HCT116 (cell line): ENCODE data around the gene LHX4. TPM values are rescaled to one million over a fixed set of nuclear protein-coding genes. Genes with fewer than 3 reads are reported as not detected.

Source experiments
- ATAC-seq: fragments of 200-7000 bp; cut with Tn5 transposase; 2 replicates; pipeline ENCODE4 v1.9.1; 2020; ENCODE audit warnings: mild to moderate bottlenecking, moderate library complexity
- BruUV-seq: library from RNA; stranded (reverse); fragments of 400-500 nt; replicated peaks from 2 replicates; lab custom pipeline; 2021; lab: Mats Ljungman, UMichigan
- CTCF ChIA-PET: fragments of 300-600 bp; sonication (Branson Sonifier 250); formaldehyde crosslinking; loops from one replicate; lab custom pipeline; 2021; ENCODE audit warnings: antibody characterized with exemption; lab: Charles Lee
- POLR2A ChIA-PET: fragments of 300-600, 350-600 bp; sonication (Branson Sonifier 250); formaldehyde crosslinking; loops from one replicate; lab custom pipeline; 2021; ENCODE audit warnings: antibody characterized with exemption; lab: Charles Lee
- RAD21 ChIA-PET, 2 experiments: fragments of 300-600 bp; sonication (Branson Sonifier 250); formaldehyde crosslinking; loops; one replicate each; lab custom pipeline; 2023; ENCODE audit warnings: low total read pairs in 2 of 2; ENCODE audit not compliant: uncharacterized antibody in 2 of 2, unreplicated experiment in 2 of 2, low non-redundant PET in 1 of 2; lab: Charles Lee
- DNase-seq: peaks from one replicate; pipeline ENCODE4 v3.0.0-alpha.2; 2010; ENCODE audit warnings: low read depth, low spot score
- H2AFZ ChIP-seq: fragments of 200-600 bp; shearing (Covaris generic), sonication (generic); 2 replicates; pipeline ENCODE4 v1.6.1; 2017; ENCODE audit warnings: low read depth, mixed run types, mixed read lengths, antibody characterized with exemption, low read length; ENCODE audit not compliant: poor library complexity, severe bottlenecking
- H3K27ac ChIP-seq: 2 replicates; pipeline ENCODE4 v1.5.1; 2012; ENCODE audit warnings: low read depth, low read length
- H3K27me3 ChIP-seq: fragments of 200-600 bp; sonication (generic); 2 replicates; pipeline ENCODE4 v1.6.1; 2016; ENCODE audit warnings: mixed run types, low read length, mixed read lengths; ENCODE audit not compliant: insufficient read depth
- H3K36me3 ChIP-seq, 2 experiments: fragments of 200-500 bp in 1 of 2; fragments of 200-600 bp in 1 of 2; sonication (Bioruptor generic) in 1 of 2; sonication (generic) in 1 of 2; 2 replicates each; pipeline versions ENCODE4 v1.5.1 to v1.6.1; 2014 to 2016; ENCODE audit warnings: low read length in 2 of 2, inconsistent platforms in 1 of 2, mixed read lengths in 1 of 2, mixed run types in 1 of 2; ENCODE audit not compliant: insufficient read depth in 2 of 2, control insufficient read depth in 1 of 2
- H3K4me1 ChIP-seq, 2 experiments: fragments of 200-600 bp in 1 of 2; sonication (generic) in 1 of 2; 2 replicates each; pipeline versions ENCODE4 v1.5.1 to v1.6.1; 2012 to 2017; ENCODE audit warnings: low read length in 2 of 2, inconsistent platforms in 1 of 2, mild to moderate bottlenecking in 1 of 2, mixed read lengths in 1 of 2, mixed run types in 1 of 2, moderate library complexity in 1 of 2; ENCODE audit not compliant: insufficient read depth in 2 of 2, control insufficient read depth in 1 of 2
- H3K4me2 ChIP-seq: fragments of 200-600 bp; sonication (generic); 2 replicates; pipeline ENCODE4 v1.6.1; 2017; ENCODE audit warnings: mixed run types, low read length, mixed read lengths
- H3K4me3 ChIP-seq, 2 experiments: fragments of 200-600 bp in 1 of 2; sonication (generic) in 1 of 2; replicated peaks in 1 of 2; 2 replicates each; pipeline ENCODE4 v1.5.1; 2011 to 2016; ENCODE audit warnings: low read length in 2 of 2, control low read depth in 1 of 2, low read depth in 1 of 2, mild to moderate bottlenecking in 1 of 2, mixed read lengths in 1 of 2, mixed run types in 1 of 2
- H3K79me2 ChIP-seq: fragments of 200-600 bp; sonication (generic); 2 replicates; pipeline ENCODE4 v1.6.1; 2017; ENCODE audit warnings: mild to moderate bottlenecking, mixed run types, low read length, moderate library complexity, mixed read lengths; ENCODE audit not compliant: insufficient read depth
- H3K9ac ChIP-seq: fragments of 200-600 bp; sonication (generic); 2 replicates; pipeline ENCODE4 v1.6.1; 2016; ENCODE audit warnings: low read length, mixed read lengths
- H3K9me2 ChIP-seq: fragments of 200-600 bp; sonication (generic), shearing (Covaris generic); 2 replicates; pipeline ENCODE4 v1.6.1; 2017; ENCODE audit warnings: mixed run types, mild to moderate bottlenecking, moderate library complexity; ENCODE audit not compliant: insufficient read depth
- H3K9me3 ChIP-seq, 2 experiments: fragments of 200-500 bp in 1 of 2; fragments of 200-600 bp in 1 of 2; sonication (Bioruptor generic) in 1 of 2; sonication (generic) in 1 of 2; 2 replicates each; pipeline ENCODE4 v1.6.1; 2014 to 2017; ENCODE audit warnings: low read length in 2 of 2, mixed read lengths in 2 of 2, inconsistent platforms in 1 of 2, low read depth in 1 of 2, mild to moderate bottlenecking in 1 of 2, mixed run types in 1 of 2, moderate library complexity in 1 of 2; ENCODE audit not compliant: control insufficient read depth in 1 of 2, insufficient read depth in 1 of 2
- H4K20me1 ChIP-seq: fragments of 200-600 bp; sonication (generic), shearing (Covaris generic); 2 replicates; pipeline ENCODE4 v1.6.1; 2017; ENCODE audit warnings: mixed run types, mild to moderate bottlenecking, moderate library complexity; ENCODE audit not compliant: insufficient read depth
- CBX3 ChIP-seq: IDR thresholded peaks from 2 replicates; pipeline ENCODE4 v1.6.1; 2012; ENCODE audit warnings: low read depth
- CEBPB ChIP-seq: IDR thresholded peaks from 2 replicates; pipeline ENCODE4 v1.6.1; 2012; ENCODE audit warnings: low read depth
- EGR1 ChIP-seq: IDR thresholded peaks from 2 replicates; pipeline ENCODE4 v1.6.1; 2012; ENCODE audit warnings: low read depth
- ELF1 ChIP-seq: IDR thresholded peaks from 2 replicates; pipeline ENCODE4 v1.6.1; 2012; ENCODE audit warnings: low read depth, borderline replicate concordance
- EZH2 ChIP-seq: fragments of 200-600 bp; sonication (generic); IDR thresholded peaks from 2 replicates; pipeline ENCODE4 v1.6.1; 2017; ENCODE audit warnings: antibody characterized with exemption, mixed run types
- FOSL1 ChIP-seq: IDR thresholded peaks from 2 replicates; pipeline ENCODE4 v1.6.1; 2012; ENCODE audit warnings: low read depth
- JUND ChIP-seq: IDR thresholded peaks from 2 replicates; pipeline ENCODE4 v1.6.1; 2012
- POLR2A ChIP-seq: IDR thresholded peaks from 2 replicates; pipeline ENCODE4 v1.7.0; 2011; ENCODE audit warnings: borderline replicate concordance; ENCODE audit not compliant: insufficient read depth, insufficient read length; ENCODE audit errors: extremely low read depth
- POLR2AphosphoS5 ChIP-seq: IDR thresholded peaks from 2 replicates; pipeline ENCODE4 v1.6.1; 2011; ENCODE audit warnings: mild to moderate bottlenecking, low read depth, low read length, moderate library complexity
- SIN3A ChIP-seq: IDR thresholded peaks from 2 replicates; pipeline ENCODE4 v1.6.1; 2012; ENCODE audit warnings: low read depth
- SP1 ChIP-seq: IDR thresholded peaks from 2 replicates; pipeline ENCODE4 v1.6.1; 2012; ENCODE audit warnings: low read depth
- SRF ChIP-seq: IDR thresholded peaks from 2 replicates; pipeline ENCODE4 v1.6.1; 2012; ENCODE audit warnings: low read depth
- TCF7L2 ChIP-seq: IDR thresholded peaks from 2 replicates; pipeline ENCODE4 v1.7.0; 2011; ENCODE audit warnings: borderline replicate concordance, inconsistent platforms; ENCODE audit not compliant: insufficient read depth, insufficient read length; ENCODE audit errors: extremely low read depth
- YY1 ChIP-seq: IDR thresholded peaks from 2 replicates; pipeline ENCODE4 v1.6.1; 2011; ENCODE audit warnings: low read length, low read depth, moderate library complexity, mild to moderate bottlenecking; ENCODE audit not compliant: insufficient replicate concordance; ENCODE audit errors: extremely low read depth
- ZFX ChIP-seq: fragments of 450-650 bp; IDR thresholded peaks from 2 replicates; pipeline ENCODE4 v1.6.1; 2017
- ZNF274 ChIP-seq: fragments of 200-500 bp; sonication (Bioruptor generic); IDR thresholded peaks from 2 replicates; pipeline ENCODE4 v1.6.1; 2014; ENCODE audit warnings: mild to moderate bottlenecking, low read depth, low read length, inconsistent platforms
- intact Hi-C: fragments of 100-400 bp; cut with micrococcal nuclease; formaldehyde crosslinking; loops from 2 replicates; pipeline ENCODE4 v1.10.0; 2022
- total RNA-seq: library from RNA; stranded (reverse); gene quantifications from one replicate; pipeline ENCODE4 v1.2.1, GENCODE V29; 2021; ENCODE audit not compliant: unreplicated experiment
- TF ChIP-seq, protein P1 (sequence below): IDR thresholded peaks from 2 replicates; pipeline ENCODE4 v1.6.1; 2012
- TF ChIP-seq, protein P2 (sequence below): IDR thresholded peaks from 2 replicates; pipeline ENCODE4 v1.6.1; 2012
- TF ChIP-seq, protein P3 (sequence below): IDR thresholded peaks from 2 replicates; pipeline ENCODE4 v1.6.1; 2011; ENCODE audit warnings: mild to moderate bottlenecking, low read length, moderate library complexity; ENCODE audit not compliant: insufficient replicate concordance; ENCODE audit errors: extremely low read depth

LHX4 gene
- total RNA-seq, 1 experiment from 2014 or later = 0.44 TPM

DNA sequence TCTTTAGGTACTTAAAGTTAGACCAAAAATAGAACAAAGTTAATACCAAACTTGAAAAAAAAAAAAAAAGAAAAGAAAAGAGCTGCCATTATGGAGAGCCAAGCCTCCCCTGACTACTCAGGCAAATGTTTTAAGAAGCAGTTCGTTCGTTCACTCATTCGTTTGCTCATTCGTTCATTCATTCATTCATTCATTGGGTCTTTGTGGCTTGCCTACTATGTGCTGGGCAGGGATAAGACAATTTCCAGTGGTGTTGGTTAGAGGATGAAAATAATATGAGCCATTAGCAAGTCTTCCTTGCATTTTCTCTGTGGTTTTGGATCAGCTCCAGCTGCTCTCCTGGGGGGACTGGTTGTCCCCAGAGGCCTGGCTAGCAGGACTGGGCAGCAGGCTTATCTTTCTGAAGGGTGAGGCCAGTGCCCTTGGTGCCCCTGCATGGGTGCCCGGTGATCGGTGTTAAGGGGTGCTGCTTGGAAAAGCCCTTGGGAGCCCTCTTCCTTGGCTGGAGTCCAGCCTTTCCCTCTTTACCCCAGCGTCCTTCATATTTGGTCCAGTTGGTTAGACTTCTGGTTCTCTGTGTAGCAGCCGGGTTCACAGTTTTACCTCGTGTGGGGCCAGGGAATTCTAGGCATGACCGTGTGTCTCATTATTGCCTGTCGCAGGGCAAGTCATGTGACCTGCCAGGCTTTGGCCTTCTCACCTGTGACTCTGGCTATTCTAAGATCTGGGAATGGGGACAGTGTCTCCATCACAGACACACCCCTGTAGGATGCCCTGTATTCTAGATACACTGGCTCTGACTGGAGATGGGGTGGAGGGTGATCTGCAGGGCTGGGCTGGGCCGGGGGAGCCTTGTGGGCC is 32.8 kb downstream of the LHX4 start:
- Histone ChIP-seq H3K4me1 (peaks cover 0 to 3% of the 10 kb centered on the region in 2 experiments; a peak in 1 of 4 replicates), H3K9ac (no peak overlapping the region), H2AFZ (no peak overlapping the region), H3K27me3 (no peaks in the 10 kb centered on the region), H3K4me3 (no peak overlapping the region), H3K9me3 (no peaks in the 10 kb centered on the region), H3K9me2 (no peaks in the 10 kb centered on the region), H4K20me1 (no peaks in the 10 kb centered on the region), H3K79me2 (no peaks in the 10 kb centered on the region), H3K36me3 (no peaks in the 10 kb centered on the region), H3K27ac (no peak overlapping the region), H3K4me2 (no peak overlapping the region)
- CTCF ChIA-PET = interaction anchor here (0.7 kb wide), 1 partner anchor 599 kb away, joined by 3 read pairs; no protein-coding TSS in a partner anchor
- no peak for TF ChIP-seq CBX3
- TF ChIP-seq, protein P1, sequence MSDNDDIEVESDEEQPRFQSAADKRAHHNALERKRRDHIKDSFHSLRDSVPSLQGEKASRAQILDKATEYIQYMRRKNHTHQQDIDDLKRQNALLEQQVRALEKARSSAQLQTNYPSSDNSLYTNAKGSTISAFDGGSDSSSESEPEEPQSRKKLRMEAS = no peak
- TF ChIP-seq, protein P2, sequence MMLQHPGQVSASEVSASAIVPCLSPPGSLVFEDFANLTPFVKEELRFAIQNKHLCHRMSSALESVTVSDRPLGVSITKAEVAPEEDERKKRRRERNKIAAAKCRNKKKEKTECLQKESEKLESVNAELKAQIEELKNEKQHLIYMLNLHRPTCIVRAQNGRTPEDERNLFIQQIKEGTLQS = no peak
- TF ChIP-seq SP1 = no peak
- TF ChIP-seq ZFX = no peak
- TF ChIP-seq SRF = no peak
- no peak for TF ChIP-seq TCF7L2
- TF ChIP-seq POLR2AphosphoS5 = no peak
- TF ChIP-seq CEBPB = no peak
- TF ChIP-seq, protein P3, sequence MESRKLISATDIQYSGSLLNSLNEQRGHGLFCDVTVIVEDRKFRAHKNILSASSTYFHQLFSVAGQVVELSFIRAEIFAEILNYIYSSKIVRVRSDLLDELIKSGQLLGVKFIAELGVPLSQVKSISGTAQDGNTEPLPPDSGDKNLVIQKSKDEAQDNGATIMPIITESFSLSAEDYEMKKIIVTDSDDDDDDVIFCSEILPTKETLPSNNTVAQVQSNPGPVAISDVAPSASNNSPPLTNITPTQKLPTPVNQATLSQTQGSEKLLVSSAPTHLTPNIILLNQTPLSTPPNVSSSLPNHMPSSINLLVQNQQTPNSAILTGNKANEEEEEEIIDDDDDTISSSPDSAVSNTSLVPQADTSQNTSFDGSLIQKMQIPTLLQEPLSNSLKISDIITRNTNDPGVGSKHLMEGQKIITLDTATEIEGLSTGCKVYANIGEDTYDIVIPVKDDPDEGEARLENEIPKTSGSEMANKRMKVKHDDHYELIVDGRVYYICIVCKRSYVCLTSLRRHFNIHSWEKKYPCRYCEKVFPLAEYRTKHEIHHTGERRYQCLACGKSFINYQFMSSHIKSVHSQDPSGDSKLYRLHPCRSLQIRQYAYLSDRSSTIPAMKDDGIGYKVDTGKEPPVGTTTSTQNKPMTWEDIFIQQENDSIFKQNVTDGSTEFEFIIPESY = no peak
- no peak for TF ChIP-seq EZH2
- no peak for TF ChIP-seq ELF1
- TF ChIP-seq JUND = no peak
- TF ChIP-seq POLR2A = no peak
- TF ChIP-seq ZNF274 = no peak
- no peak for TF ChIP-seq EGR1
- no peak for TF ChIP-seq YY1
- TF ChIP-seq SIN3A = no peak
- TF ChIP-seq FOSL1 = no peak
- RAD21 ChIA-PET = no interaction called here
- BruUV-seq = no TSS peak
- ATAC-seq (no peak), DNase-seq (no peak)
- intact Hi-C loops = no loop called here
- POLR2A ChIA-PET = interaction anchor here (0.7 kb wide), 1 partner anchor 274 kb away, joined by 3 read pairs; no protein-coding TSS in a partner anchor
